H1 (cell line): ENCODE data around the gene COLEC11. TPM values are rescaled to one million over a fixed set of nuclear protein-coding genes. Genes with fewer than 3 reads are reported as not detected.

Experiments
- MAX ChIP-seq: IDR thresholded peaks from 2 replicates; pipeline ENCODE4 v1.6.1; 2012; ENCODE audit warnings: inconsistent platforms
- SP2 ChIP-seq: IDR thresholded peaks from 2 replicates; pipeline ENCODE4 v1.6.1; 2012; ENCODE audit warnings: mild to moderate bottlenecking, low read length, inconsistent platforms
- polyA plus RNA-seq, 7 experiments: library from polyadenylated mRNA; depleted of rRNA in 3 of 7; stranded (reverse) in 5 of 7; unstranded in 2 of 7; fragments of >200 nt in 5 of 7; fragments of 200-250 nt in 2 of 7; gene quantifications; 1 replicate in 5 of 7; 2 replicates in 1 of 7; 4 replicates in 1 of 7; pipeline versions ENCODE4 v1.2.1 to v1.2.3, GENCODE V29; 2011 to 2013; ENCODE audit warnings: missing spikeins in 2 of 7, mixed read lengths in 2 of 7
- total RNA-seq: library from RNA; stranded (reverse); fragmentation: NEBNext Ultra II Directional; extraction: Animal tissue kit (Norgen Biotek cat#: 25700); gene quantifications from 2 replicates; pipeline ENCODE4 v1.2.1, GENCODE V29; 2021

COLEC11 gene
- total and polyA plus RNA-seq, 2 of the 8 experiments (the other 6 are each of a cell fraction or from before 2014, with no cell fraction given): 0.47 to 0.80 TPM

- TF ChIP-seq MAX (no peak), SP2 (no peak)
These were observed 30.3 kb downstream of the COLEC11 start (continued) for GRCh38 chr2:3625186-3625585.
